ENCODE measurements around the gene MRPL39. TPM values are rescaled to one million over a fixed set of nuclear protein-coding genes. Genes with fewer than 3 reads are reported as not detected.

MRPL39 gene
- total and polyA plus RNA-seq, 2 of the 4 experiments (the other 2 are of a cell fraction): 15.2 to 20.6 TPM

DNA sequence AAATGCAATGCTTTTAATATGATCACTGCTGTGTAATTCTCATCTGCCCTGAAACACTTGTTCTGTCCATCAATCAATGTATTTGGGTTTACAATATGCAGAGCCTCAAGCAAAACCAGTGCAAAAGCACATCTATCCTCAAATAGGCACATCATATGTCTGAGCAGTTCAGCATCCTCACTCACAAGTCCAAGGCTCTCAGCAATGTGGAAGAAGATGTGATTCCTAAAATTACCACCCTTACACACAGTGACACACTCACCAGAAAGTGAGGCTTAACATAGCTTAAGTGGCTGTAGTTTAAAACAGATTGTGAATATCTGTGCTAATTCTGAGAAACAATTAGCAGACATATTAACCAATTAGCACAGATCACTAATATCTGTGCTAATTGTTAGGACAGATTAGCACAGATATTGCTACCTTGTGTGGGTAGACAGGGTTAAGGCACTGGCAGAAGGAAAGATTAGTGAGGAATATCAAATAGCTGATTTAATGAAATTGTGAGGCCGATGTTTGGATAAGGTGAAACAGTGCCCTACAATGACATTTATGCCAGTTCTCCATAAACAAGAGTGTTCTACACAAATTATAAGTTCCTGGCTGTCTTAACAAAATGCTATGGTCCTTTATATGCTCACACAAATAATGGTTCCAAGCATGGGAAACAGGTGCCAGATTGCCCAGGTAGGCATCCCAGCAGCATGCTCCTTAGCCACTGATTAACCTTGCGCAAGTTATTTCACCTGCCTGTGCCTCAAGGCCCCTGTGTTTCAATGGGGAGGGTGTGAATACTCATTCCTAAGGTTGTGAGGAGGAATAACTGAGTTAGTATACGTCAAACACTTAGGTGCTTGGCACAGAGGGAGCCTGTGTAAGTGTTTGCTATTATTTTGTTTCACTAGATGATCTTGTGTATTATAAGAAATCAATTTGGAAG lies 41.7 kb downstream of the MRPL39 start:
- no peak overlapping the region for H2AK5ac ChIP-seq (ENCODE audit: low read depth, low read length)
- H3K9me3 ChIP-seq (ENCODE audit: control insufficient read depth, insufficient read depth, low read length): no peaks in the 10 kb centered on the region
- H2BK5ac ChIP-seq (ENCODE audit: low read depth, low read length, poor library complexity, severe bottlenecking): peak overlapping the region; percentile 11
- H2BK120ac ChIP-seq (ENCODE audit: low read depth, low read length): no peak overlapping the region
- H4K91ac ChIP-seq (ENCODE audit: insufficient read depth, low read depth, low read length): no peak overlapping the region
- ChIA-PET CTCF (no interaction called here), POLR2A (ENCODE audit: unreplicated experiment) (no interaction called here)
- H2BK15ac ChIP-seq (ENCODE audit: low read depth, low read length): no peak overlapping the region
- H3K9me1 ChIP-seq (ENCODE audit: insufficient read depth, low read length): peaks cover 20% of the 10 kb centered on the region
- no peak overlapping the region for H3K27ac ChIP-seq (ENCODE audit: insufficient read depth, low read length)
- H2AFZ ChIP-seq (replicated peaks; ENCODE audit: low read length, poor library complexity): no peak overlapping the region
- BruUV-seq (replicated peaks): no TSS peak
- peaks cover 3% of the 10 kb centered on the region; the same call in 1 of the 2 replicates for H4K20me1 ChIP-seq (ENCODE audit: insufficient read depth, low read length)
- H2BK20ac ChIP-seq (ENCODE audit: low read depth, low read length): no peak overlapping the region
- DNase-seq: no peak
- WGBS, 2 experiments (ENCODE audit: extremely low coverage in 2 of 2, insufficient read length in 1 of 2): 93% methylated on average over 2 of the region's 3 CpGs; no CpG with 5 or more reads in 1 of the 2 experiments
- intact Hi-C loops (cut with micrococcal nuclease) (no loop called here), in situ Hi-C loops (cut with MboI; ENCODE audit: low sequenced_read_pairs) (loop anchor here (10.0 kb wide), 1 partner anchor 141 kb away; no protein-coding TSS in a partner anchor), dilution Hi-C loops (cut with HindIII; ENCODE audit: low sequenced_read_pairs, unreplicated experiment) (no loop called here)
- H3K14ac ChIP-seq (replicated peaks; ENCODE audit: low read depth, low read length): no peak overlapping the region
- H2AK9ac ChIP-seq (replicated peaks; ENCODE audit: low read depth, low read length, poor library complexity): no peak overlapping the region
- 0 out of 2 replicates have a peak overlapping the region, but pooled peaks have one; percentile 7 for H3K23ac ChIP-seq (ENCODE audit: low read depth, low read length)
- no peak overlapping the region for H3K56ac ChIP-seq (ENCODE audit: extremely low read depth, insufficient read depth, low read length)
- H3K79me1 ChIP-seq (ENCODE audit: low read depth in 1 of 2, low read length in 2 of 2): peaks cover 21 to 60% of the 10 kb centered on the region in 2 experiments
- H3K4me3 ChIP-seq (ENCODE audit: insufficient read depth, low read depth, low read length): no peak overlapping the region
- peaks cover 9% of the 10 kb centered on the region for H3K4me1 ChIP-seq (ENCODE audit: control insufficient read depth, insufficient read depth, low read length)
- H3K36me3 ChIP-seq (ENCODE audit: control insufficient read depth, insufficient read depth, low read length): peaks cover 7% of the 10 kb centered on the region; the same call in 1 of the 2 replicates
- no peak overlapping the region for H3K18ac ChIP-seq (ENCODE audit: low read depth, low read length)
- H4K8ac ChIP-seq (ENCODE audit: low read depth in 2 of 2, low read length in 2 of 2): no peak overlapping the region
- no peak overlapping the region for H3K4ac ChIP-seq (ENCODE audit: low read depth, low read length)
- H3K27me3 ChIP-seq (ENCODE audit: control insufficient read depth, insufficient read depth, low read length): no peaks in the 10 kb centered on the region
- no peak overlapping the region for H3K4me2 ChIP-seq (ENCODE audit: low read depth, low read length)
- no peak overlapping the region for H4K5ac ChIP-seq (ENCODE audit: low read depth, low read length)
- H3K9ac ChIP-seq (ENCODE audit: low read depth, low read length): no peak overlapping the region
- ATAC-seq (ENCODE audit: low read depth): no peak
- no peak for TF ChIP-seq BHLHE40 (IDR thresholded peaks at IDR 0.05; ENCODE audit: low read depth, low read length)
- no peak for TF ChIP-seq CHD1 (IDR thresholded peaks at IDR 0.05; ENCODE audit: low read depth, low read length)
- no peak for TF ChIP-seq NFE2L2 (IDR thresholded peaks at IDR 0.05; ENCODE audit: low read depth, low read length)
- no peak for TF ChIP-seq MXI1 (IDR thresholded peaks at IDR 0.05; ENCODE audit: borderline replicate concordance, low read depth, low read length)
- TF ChIP-seq, protein P1, sequence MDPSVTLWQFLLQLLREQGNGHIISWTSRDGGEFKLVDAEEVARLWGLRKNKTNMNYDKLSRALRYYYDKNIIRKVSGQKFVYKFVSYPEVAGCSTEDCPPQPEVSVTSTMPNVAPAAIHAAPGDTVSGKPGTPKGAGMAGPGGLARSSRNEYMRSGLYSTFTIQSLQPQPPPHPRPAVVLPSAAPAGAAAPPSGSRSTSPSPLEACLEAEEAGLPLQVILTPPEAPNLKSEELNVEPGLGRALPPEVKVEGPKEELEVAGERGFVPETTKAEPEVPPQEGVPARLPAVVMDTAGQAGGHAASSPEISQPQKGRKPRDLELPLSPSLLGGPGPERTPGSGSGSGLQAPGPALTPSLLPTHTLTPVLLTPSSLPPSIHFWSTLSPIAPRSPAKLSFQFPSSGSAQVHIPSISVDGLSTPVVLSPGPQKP (IDR thresholded peaks at IDR 0.05; ENCODE audit: borderline replicate concordance, low read depth, low read length): no peak
- no peak for TF ChIP-seq RFX5 (IDR thresholded peaks at IDR 0.05; ENCODE audit: low read depth, low read length)
- no peak for TF ChIP-seq POLR2A (IDR thresholded peaks at IDR 0.05; ENCODE audit: low read depth, low read length)
- TF ChIP-seq, protein P2, sequence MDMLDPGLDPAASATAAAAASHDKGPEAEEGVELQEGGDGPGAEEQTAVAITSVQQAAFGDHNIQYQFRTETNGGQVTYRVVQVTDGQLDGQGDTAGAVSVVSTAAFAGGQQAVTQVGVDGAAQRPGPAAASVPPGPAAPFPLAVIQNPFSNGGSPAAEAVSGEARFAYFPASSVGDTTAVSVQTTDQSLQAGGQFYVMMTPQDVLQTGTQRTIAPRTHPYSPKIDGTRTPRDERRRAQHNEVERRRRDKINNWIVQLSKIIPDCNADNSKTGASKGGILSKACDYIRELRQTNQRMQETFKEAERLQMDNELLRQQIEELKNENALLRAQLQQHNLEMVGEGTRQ (IDR thresholded peaks at IDR 0.05; ENCODE audit: low read depth, low read length): no peak
- no peak for TF ChIP-seq FOS (IDR thresholded peaks at IDR 0.05; ENCODE audit: low read depth, low read length)
- no peak for TF ChIP-seq CEBPB (IDR thresholded peaks at IDR 0.05; ENCODE audit: low read depth, low read length)
- TF ChIP-seq RCOR1 (IDR thresholded peaks at IDR 0.05; ENCODE audit: insufficient replicate concordance, low read length): no peak
- no peak for TF ChIP-seq SMC3 (IDR thresholded peaks at IDR 0.05; ENCODE audit: low read depth, low read length)
- no peak for TF ChIP-seq MAFK (IDR thresholded peaks at IDR 0.05; ENCODE audit: low read depth, low read length)
- TF ChIP-seq MAZ (IDR thresholded peaks at IDR 0.05; ENCODE audit: borderline replicate concordance, low read depth, low read length): no peak
